Smooth muscle cell (in vitro differentiated cells): ENCODE measurements around the gene OSER1. TPM values are rescaled to one million over a fixed set of nuclear protein-coding genes. Genes with fewer than 3 reads are reported as not detected.
A peak's percentile ranks its signal among the peaks of the same experiment; 100 is the strongest.

Experiments
- DNase-seq: peaks from one replicate; lab custom pipeline; 2025; ENCODE audit not compliant: unreplicated experiment; lab: John Stamatoyannopoulos, UW
- H2AFZ ChIP-seq: fragments of 200-600 bp; sonication (generic); 2 replicates; pipeline ENCODE4 v1.6.0; 2016; ENCODE audit warnings: antibody characterized with exemption, low read depth, mild to moderate bottlenecking
- H3F3A ChIP-seq: fragments of 200-600 bp; sonication (generic); 2 replicates; pipeline ENCODE4 v1.6.0; 2017; ENCODE audit warnings: antibody characterized with exemption, low read depth
- H3K27ac ChIP-seq: fragments of 200-600 bp; sonication (generic); 2 replicates; pipeline ENCODE4 v1.5.1; 2016; ENCODE audit warnings: low read depth, mild to moderate bottlenecking
- H3K27me3 ChIP-seq: fragments of 200-600 bp; sonication (generic); 2 replicates; pipeline ENCODE4 v1.6.1; 2016; ENCODE audit warnings: low read depth, mild to moderate bottlenecking
- H3K36me3 ChIP-seq: fragments of 200-600 bp; sonication (generic); 2 replicates; pipeline ENCODE4 v1.5.1; 2016; ENCODE audit warnings: low read depth
- H3K4me1 ChIP-seq: fragments of 200-600 bp; sonication (generic); 2 replicates; pipeline ENCODE4 v1.5.1; 2016; ENCODE audit warnings: low read depth
- H3K4me2 ChIP-seq: fragments of 200-600 bp; sonication (generic); 2 replicates; pipeline ENCODE4 v1.6.0; 2016; ENCODE audit warnings: mild to moderate bottlenecking
- H3K4me3 ChIP-seq: fragments of 200-600 bp; sonication (generic); 2 replicates; pipeline ENCODE4 v1.5.1; 2016; ENCODE audit warnings: mild to moderate bottlenecking
- H3K79me2 ChIP-seq: fragments of 200-600 bp; sonication (generic); 2 replicates; pipeline ENCODE4 v1.6.0; 2016; ENCODE audit warnings: low read depth, mild to moderate bottlenecking
- H3K9ac ChIP-seq: fragments of 200-600 bp; sonication (generic); 2 replicates; pipeline ENCODE4 v1.6.0; 2016; ENCODE audit warnings: low read depth
- H3K9me3 ChIP-seq: fragments of 200-600 bp; sonication (generic); replicated peaks from 2 replicates; pipeline ENCODE4 v1.5.1; 2016; ENCODE audit warnings: low read depth
- H4K20me1 ChIP-seq: fragments of 200-600 bp; sonication (generic); 2 replicates; pipeline ENCODE4 v1.6.0; 2016; ENCODE audit warnings: low read depth
- CTCF ChIP-seq: fragments of 200-600 bp; sonication (generic); IDR thresholded peaks from 2 replicates; pipeline ENCODE4 v1.5.1; 2017; ENCODE audit warnings: borderline replicate concordance, mild to moderate bottlenecking, antibody characterized with exemption; ENCODE audit not compliant: insufficient read depth, poor library complexity, severe bottlenecking
- WGBS: methylation state at CpG from one replicate; pipeline ENCODE4 v1.1.7; 2016; ENCODE audit warnings: low lambda C conversion rate; 5-methylcytosine and 5-hydroxymethylcytosine counted together
- polyA plus RNA-seq: library from polyadenylated mRNA; unstranded; fragments of >200 nt; fragmentation: Nextera tagmentation; extraction: Ambion mirVana; gene quantifications from 2 replicates; pipeline ENCODE4 v1.2.1, GENCODE V29; 2016
- total RNA-seq: library from RNA; depleted of rRNA; stranded (reverse); fragments of >200 nt; gene quantifications from 2 replicates; pipeline ENCODE4 v1.2.3, GENCODE V29; 2014

Gene OSER1
- total and polyA plus RNA-seq, 2 experiments from 2014 or later = 33.1 to 42.3 TPM

- DNase-seq = no peak
- Histone ChIP-seq H3K9ac (no peak overlapping the region), H4K20me1 (no peaks in the 10 kb centered on the region), H3K79me2 (no peaks in the 10 kb centered on the region), H3F3A (no peaks in the 10 kb centered on the region), H3K27me3 (no peaks in the 10 kb centered on the region), H3K4me1 (peaks cover 3% of the 10 kb centered on the region), H3K9me3 (no peaks in the 10 kb centered on the region), H3K36me3 (no peaks in the 10 kb centered on the region), H3K4me2 (peak overlapping the region; percentile 43), H3K27ac (peak overlapping the region; percentile 77), H2AFZ (no peak overlapping the region), H3K4me3 (no peak overlapping the region)
- WGBS = 49% methylated on average over 7 of the region's 7 CpGs
- no peak for TF ChIP-seq CTCF
Measured at GRCh38 chr20:44154521-44155001, 56.0 kb downstream of the OSER1 start.

- H3K9me3 ChIP-seq = no peaks in the 10 kb centered on the region
- peak overlapping the region; percentile 43 for H3K4me2 ChIP-seq
- H2AFZ ChIP-seq = no peak overlapping the region
- H3F3A ChIP-seq = no peaks in the 10 kb centered on the region
- H3K27ac ChIP-seq = peak overlapping the region; percentile 77
- H3K79me2 ChIP-seq = no peaks in the 10 kb centered on the region
- WGBS = 72% methylated on average over 6 of the region's 6 CpGs
- H3K27me3 ChIP-seq = no peaks in the 10 kb centered on the region
- H3K36me3 ChIP-seq = no peaks in the 10 kb centered on the region
- H3K9ac ChIP-seq = peak overlapping the region; percentile 18
- TF ChIP-seq CTCF = no peak
- DNase-seq = no peak
- H3K4me3 ChIP-seq = no peak overlapping the region
- H3K4me1 ChIP-seq = peaks cover 3% of the 10 kb centered on the region
- H4K20me1 ChIP-seq = no peaks in the 10 kb centered on the region
Measured at GRCh38 chr20:44153636-44154043, 56.9 kb downstream of the OSER1 start.

GRCh38 chr20:44151621-44152416 lies 58.8 kb downstream of the OSER1 start:
- no peaks in the 10 kb centered on the region for H3F3A ChIP-seq
- H3K4me3 ChIP-seq = no peak overlapping the region
- no peak for TF ChIP-seq CTCF
- H3K4me1 ChIP-seq = peaks cover 3% of the 10 kb centered on the region
- WGBS = 75% methylated on average over 14 of the region's 14 CpGs
- H3K9me3 ChIP-seq = no peaks in the 10 kb centered on the region
- no peaks in the 10 kb centered on the region for H3K27me3 ChIP-seq
- H2AFZ ChIP-seq = no peak overlapping the region
- H3K9ac ChIP-seq = no peak overlapping the region
- no peaks in the 10 kb centered on the region for H4K20me1 ChIP-seq
- DNase-seq = no peak
- no peaks in the 10 kb centered on the region for H3K79me2 ChIP-seq
- H3K36me3 ChIP-seq = no peaks in the 10 kb centered on the region
- H3K27ac ChIP-seq = peak overlapping the region; percentile 64
- no peak overlapping the region for H3K4me2 ChIP-seq

GRCh38 chr20:44146272-44146671 lies 64.3 kb downstream of the OSER1 start:
- Histone ChIP-seq H3K9ac (no peak overlapping the region), H3F3A (no peaks in the 10 kb centered on the region), H2AFZ (no peak overlapping the region), H3K4me1 (no peaks in the 10 kb centered on the region), H3K27ac (no peak overlapping the region), H3K79me2 (no peaks in the 10 kb centered on the region), H3K4me2 (no peak overlapping the region), H4K20me1 (no peaks in the 10 kb centered on the region), H3K9me3 (no peaks in the 10 kb centered on the region), H3K36me3 (no peaks in the 10 kb centered on the region), H3K4me3 (no peak overlapping the region), H3K27me3 (no peaks in the 10 kb centered on the region)
- TF ChIP-seq CTCF = no peak
- no peak for DNase-seq
- WGBS = 83% methylated on average over 4 of the region's 4 CpGs
